ENCODE data around the gene R3HDM4. TPM values are rescaled to one million over a fixed set of nuclear protein-coding genes. Genes with fewer than 3 reads are reported as not detected.

The R3HDM4 gene
- total and polyA plus RNA-seq, 9 of the 15 experiments (the other 6 are each of a cell fraction or from before 2014, with no cell fraction given), result 3.2 to 154 (median 59.0) TPM

DNA sequence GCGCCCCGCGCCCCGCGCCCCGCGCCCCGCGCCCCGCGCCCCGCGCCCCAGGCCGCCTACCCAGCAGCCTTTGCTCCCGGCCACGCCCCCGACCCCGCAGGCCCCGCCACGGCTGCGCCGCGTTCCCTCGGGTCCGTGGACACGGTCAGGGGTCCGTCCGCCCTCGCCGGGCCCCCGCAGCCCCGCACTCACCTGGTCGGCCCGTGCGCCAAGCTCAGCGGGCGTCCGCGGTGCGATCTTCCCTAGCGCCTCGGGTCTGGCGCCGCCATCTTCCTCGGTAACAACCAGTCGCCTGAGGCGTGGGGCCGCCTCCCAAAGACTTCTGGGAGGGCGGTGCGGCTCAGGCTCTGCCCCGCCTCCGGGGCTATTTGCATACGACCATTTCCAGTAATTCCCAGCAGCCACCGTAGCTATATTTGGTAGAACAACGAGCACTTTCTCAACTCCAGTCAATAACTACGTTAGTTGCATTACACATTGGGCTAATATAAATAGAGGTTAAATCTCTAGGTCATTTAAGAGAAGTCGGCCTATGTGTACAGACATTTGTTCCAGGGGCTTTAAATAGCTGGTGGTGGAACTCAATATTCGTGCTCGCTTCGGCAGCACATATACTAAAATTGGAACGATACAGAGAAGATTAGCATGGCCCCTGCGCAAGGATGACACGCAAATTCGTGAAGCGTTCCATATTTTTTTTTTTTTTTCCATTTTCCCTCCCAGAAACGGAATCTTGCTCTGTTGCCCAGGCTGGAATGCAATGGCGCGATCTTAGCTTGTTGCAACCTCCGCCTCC lies 19.9 kb downstream of the R3HDM4 start, which contains the start of the genes MED16 and RNU6-9 (continued):
- TF ChIP-seq, protein P1, sequence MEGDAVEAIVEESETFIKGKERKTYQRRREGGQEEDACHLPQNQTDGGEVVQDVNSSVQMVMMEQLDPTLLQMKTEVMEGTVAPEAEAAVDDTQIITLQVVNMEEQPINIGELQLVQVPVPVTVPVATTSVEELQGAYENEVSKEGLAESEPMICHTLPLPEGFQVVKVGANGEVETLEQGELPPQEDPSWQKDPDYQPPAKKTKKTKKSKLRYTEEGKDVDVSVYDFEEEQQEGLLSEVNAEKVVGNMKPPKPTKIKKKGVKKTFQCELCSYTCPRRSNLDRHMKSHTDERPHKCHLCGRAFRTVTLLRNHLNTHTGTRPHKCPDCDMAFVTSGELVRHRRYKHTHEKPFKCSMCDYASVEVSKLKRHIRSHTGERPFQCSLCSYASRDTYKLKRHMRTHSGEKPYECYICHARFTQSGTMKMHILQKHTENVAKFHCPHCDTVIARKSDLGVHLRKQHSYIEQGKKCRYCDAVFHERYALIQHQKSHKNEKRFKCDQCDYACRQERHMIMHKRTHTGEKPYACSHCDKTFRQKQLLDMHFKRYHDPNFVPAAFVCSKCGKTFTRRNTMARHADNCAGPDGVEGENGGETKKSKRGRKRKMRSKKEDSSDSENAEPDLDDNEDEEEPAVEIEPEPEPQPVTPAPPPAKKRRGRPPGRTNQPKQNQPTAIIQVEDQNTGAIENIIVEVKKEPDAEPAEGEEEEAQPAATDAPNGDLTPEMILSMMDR (IDR thresholded peaks at IDR 0.05 in 2 of 3, conservative IDR thresholded peaks at IDR 0.05 in 1 of 3; ENCODE audit: insufficient read depth in 2 of 3, low read depth in 1 of 3, low read length in 3 of 3), result no peak; a peak in 1 of 6 replicates
- TF ChIP-seq NR3C1 (CRISPR knock-in tag; IDR thresholded peaks at IDR 0.05), result no peak
- TF ChIP-seq, protein P2, sequence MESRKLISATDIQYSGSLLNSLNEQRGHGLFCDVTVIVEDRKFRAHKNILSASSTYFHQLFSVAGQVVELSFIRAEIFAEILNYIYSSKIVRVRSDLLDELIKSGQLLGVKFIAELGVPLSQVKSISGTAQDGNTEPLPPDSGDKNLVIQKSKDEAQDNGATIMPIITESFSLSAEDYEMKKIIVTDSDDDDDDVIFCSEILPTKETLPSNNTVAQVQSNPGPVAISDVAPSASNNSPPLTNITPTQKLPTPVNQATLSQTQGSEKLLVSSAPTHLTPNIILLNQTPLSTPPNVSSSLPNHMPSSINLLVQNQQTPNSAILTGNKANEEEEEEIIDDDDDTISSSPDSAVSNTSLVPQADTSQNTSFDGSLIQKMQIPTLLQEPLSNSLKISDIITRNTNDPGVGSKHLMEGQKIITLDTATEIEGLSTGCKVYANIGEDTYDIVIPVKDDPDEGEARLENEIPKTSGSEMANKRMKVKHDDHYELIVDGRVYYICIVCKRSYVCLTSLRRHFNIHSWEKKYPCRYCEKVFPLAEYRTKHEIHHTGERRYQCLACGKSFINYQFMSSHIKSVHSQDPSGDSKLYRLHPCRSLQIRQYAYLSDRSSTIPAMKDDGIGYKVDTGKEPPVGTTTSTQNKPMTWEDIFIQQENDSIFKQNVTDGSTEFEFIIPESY (CRISPR knock-in tag; IDR thresholded peaks at IDR 0.05), result peak; percentile 42
- TF ChIP-seq KDM1A (IDR thresholded peaks at IDR 0.05), result no peak
- TF ChIP-seq, protein P3, sequence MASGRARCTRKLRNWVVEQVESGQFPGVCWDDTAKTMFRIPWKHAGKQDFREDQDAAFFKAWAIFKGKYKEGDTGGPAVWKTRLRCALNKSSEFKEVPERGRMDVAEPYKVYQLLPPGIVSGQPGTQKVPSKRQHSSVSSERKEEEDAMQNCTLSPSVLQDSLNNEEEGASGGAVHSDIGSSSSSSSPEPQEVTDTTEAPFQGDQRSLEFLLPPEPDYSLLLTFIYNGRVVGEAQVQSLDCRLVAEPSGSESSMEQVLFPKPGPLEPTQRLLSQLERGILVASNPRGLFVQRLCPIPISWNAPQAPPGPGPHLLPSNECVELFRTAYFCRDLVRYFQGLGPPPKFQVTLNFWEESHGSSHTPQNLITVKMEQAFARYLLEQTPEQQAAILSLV (tag; IDR thresholded peaks at IDR 0.05), result no peak
- TF ChIP-seq ZNF232 (CRISPR knock-in tag; IDR thresholded peaks at IDR 0.05), result no peak
- TF ChIP-seq ZNF134 (CRISPR knock-in tag; conservative IDR thresholded peaks at IDR 0.05), result no peak
- TF ChIP-seq ZNF431 (CRISPR knock-in tag; IDR thresholded peaks at IDR 0.05), result no peak
- TF ChIP-seq JUNB (CRISPR knock-in tag; conservative IDR thresholded peaks at IDR 0.05), result no peak
- TF ChIP-seq ETV5 (CRISPR knock-in tag; IDR thresholded peaks at IDR 0.05; ENCODE audit: low read depth), result no peak
- TF ChIP-seq, protein P4, sequence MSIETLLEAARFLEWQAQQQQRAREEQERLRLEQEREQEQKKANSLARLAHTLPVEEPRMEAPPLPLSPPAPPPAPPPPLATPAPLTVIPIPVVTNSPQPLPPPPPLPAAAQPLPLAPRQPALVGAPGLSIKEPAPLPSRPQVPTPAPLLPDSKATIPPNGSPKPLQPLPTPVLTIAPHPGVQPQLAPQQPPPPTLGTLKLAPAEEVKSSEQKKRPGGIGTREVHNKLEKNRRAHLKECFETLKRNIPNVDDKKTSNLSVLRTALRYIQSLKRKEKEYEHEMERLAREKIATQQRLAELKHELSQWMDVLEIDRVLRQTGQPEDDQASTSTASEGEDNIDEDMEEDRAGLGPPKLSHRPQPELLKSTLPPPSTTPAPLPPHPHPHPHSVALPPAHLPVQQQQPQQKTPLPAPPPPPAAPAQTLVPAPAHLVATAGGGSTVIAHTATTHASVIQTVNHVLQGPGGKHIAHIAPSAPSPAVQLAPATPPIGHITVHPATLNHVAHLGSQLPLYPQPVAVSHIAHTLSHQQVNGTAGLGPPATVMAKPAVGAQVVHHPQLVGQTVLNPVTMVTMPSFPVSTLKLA (conservative IDR thresholded peaks at IDR 0.05), result peak in 1 of 2 experiments; percentile 71; a peak in 2 of 4 replicates
- TF ChIP-seq BRD9 (IDR thresholded peaks at IDR 0.05; ENCODE audit: low read depth, partially characterized antibody), result peak; percentile 94
- no peak for TF ChIP-seq SRSF3 (IDR thresholded peaks at IDR 0.05; ENCODE audit: insufficient read depth, low read length)
- TF ChIP-seq, protein P5, sequence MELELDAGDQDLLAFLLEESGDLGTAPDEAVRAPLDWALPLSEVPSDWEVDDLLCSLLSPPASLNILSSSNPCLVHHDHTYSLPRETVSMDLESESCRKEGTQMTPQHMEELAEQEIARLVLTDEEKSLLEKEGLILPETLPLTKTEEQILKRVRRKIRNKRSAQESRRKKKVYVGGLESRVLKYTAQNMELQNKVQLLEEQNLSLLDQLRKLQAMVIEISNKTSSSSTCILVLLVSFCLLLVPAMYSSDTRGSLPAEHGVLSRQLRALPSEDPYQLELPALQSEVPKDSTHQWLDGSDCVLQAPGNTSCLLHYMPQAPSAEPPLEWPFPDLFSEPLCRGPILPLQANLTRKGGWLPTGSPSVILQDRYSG (tag; conservative IDR thresholded peaks at IDR 0.05; ENCODE audit: low read depth), result no peak
- no peak for TF ChIP-seq RBM15 (IDR thresholded peaks at IDR 0.05; ENCODE audit: insufficient read depth, low read length)
- TF ChIP-seq NUFIP1 (IDR thresholded peaks at IDR 0.05; ENCODE audit: partially characterized antibody), result no peak
- TF ChIP-seq FOXA3 (CRISPR knock-in tag; conservative IDR thresholded peaks at IDR 0.05 in 1 of 2, IDR thresholded peaks at IDR 0.05 in 1 of 2), result peak in 1 of 2 experiments; percentile 63; a peak in 2 of 4 replicates
- no peak for TF ChIP-seq ZNF239 (CRISPR knock-in tag; IDR thresholded peaks at IDR 0.05)
- no peak for TF ChIP-seq NR1H2 (CRISPR knock-in tag; IDR thresholded peaks at IDR 0.05)
- TF ChIP-seq CBX3 (IDR thresholded peaks at IDR 0.05; ENCODE audit: borderline replicate concordance in 1 of 2, low read length in 2 of 2), result no peak

All from K562 (cell line).